Caco-2 (cell line): ENCODE measurements around the gene ADARB2. TPM values are rescaled to one million over a fixed set of nuclear protein-coding genes. Genes with fewer than 3 reads are reported as not detected.
"Not testable (repeated sequence)": the region's sequence is repeated elsewhere in the genome, so short reads cannot be mapped to it uniquely, and the experiment has no call there.

Experiments
- BruUV-seq: library from RNA; stranded (reverse); fragments of 400-500 nt; replicated peaks from 2 replicates; lab custom pipeline; 2021; lab: Mats Ljungman, UMichigan
- CTCF ChIA-PET: fragments of 300-600 bp; sonication (Branson Sonifier 250); formaldehyde crosslinking; loops from one replicate; lab custom pipeline; 2022; ENCODE audit warnings: antibody characterized with exemption; lab: Charles Lee
- POLR2A ChIA-PET: fragments of 300-600 bp; sonication (Branson Sonifier 250); formaldehyde crosslinking; loops from one replicate; lab custom pipeline; 2022; ENCODE audit warnings: antibody characterized with exemption; lab: Charles Lee
- DNase-seq, 2 experiments: peaks; one replicate each; pipeline versions ENCODE4 v3.0.0 to v3.0.0-alpha.2; 2020 to 2022
- H3K27me3 ChIP-seq: replicated peaks from 2 replicates; pipeline ENCODE4 v1.6.0; 2011; ENCODE audit warnings: low read length; ENCODE audit not compliant: control insufficient read depth, insufficient read depth
- H3K36me3 ChIP-seq: 2 replicates; pipeline ENCODE4 v1.5.1; 2011; ENCODE audit warnings: low read length; ENCODE audit not compliant: control insufficient read depth, insufficient read depth
- H3K4me1 ChIP-seq: fragments of 250-450 bp; sonication (Bioruptor Pico); 2 replicates; pipeline ENCODE4 v1.5.1; 2020; ENCODE audit warnings: mild to moderate bottlenecking
- H3K4me3 ChIP-seq: 2 replicates; pipeline ENCODE4 v1.5.1; 2011; ENCODE audit warnings: low read depth, mild to moderate bottlenecking, control low read depth, low read length
- H3K9me3 ChIP-seq: fragments of 250-450 bp; sonication (Bioruptor Pico); 2 replicates; pipeline ENCODE4 v1.5.1; 2020; ENCODE audit warnings: mild to moderate bottlenecking, moderate library complexity
- H3K27ac Mint-ChIP-seq: one replicate; pipeline ENCODE4 v1.8.0; 2022; ENCODE audit warnings: mixed read lengths; ENCODE audit not compliant: unreplicated experiment
- H3K27me3 Mint-ChIP-seq: one replicate; pipeline ENCODE4 v1.8.0; 2022; ENCODE audit warnings: mixed read lengths; ENCODE audit not compliant: insufficient read depth, unreplicated experiment
- H3K36me3 Mint-ChIP-seq: one replicate; pipeline ENCODE4 v1.8.0; 2022; ENCODE audit warnings: mild to moderate bottlenecking, mixed read lengths; ENCODE audit not compliant: insufficient read depth, unreplicated experiment
- H3K4me1 Mint-ChIP-seq: one replicate; pipeline ENCODE4 v1.8.0; 2022; ENCODE audit warnings: low read depth, mixed read lengths; ENCODE audit not compliant: unreplicated experiment
- H3K4me3 Mint-ChIP-seq: one replicate; pipeline ENCODE4 v1.8.0; 2022; ENCODE audit warnings: mild to moderate bottlenecking, moderate library complexity, mixed read lengths; ENCODE audit not compliant: unreplicated experiment
- H3K9me3 Mint-ChIP-seq: one replicate; pipeline ENCODE4 v1.8.0; 2022; ENCODE audit warnings: mixed read lengths; ENCODE audit not compliant: unreplicated experiment
- CTCF ChIP-seq, 2 experiments: fragments of 200-600 bp in 1 of 2; IDR thresholded peaks; 1 replicate in 1 of 2; 2 replicates in 1 of 2; pipeline versions ENCODE4 v1.5.1 to v1.8.0; 2011 to 2022; ENCODE audit warnings: antibody characterized with exemption in 1 of 2, control low read depth in 1 of 2, inconsistent platforms in 1 of 2, low read depth in 1 of 2, low read length in 1 of 2, mild to moderate bottlenecking in 1 of 2, moderate library complexity in 1 of 2; ENCODE audit not compliant: insufficient read depth in 1 of 2, severe bottlenecking in 1 of 2, unreplicated experiment in 1 of 2
- intact Hi-C: fragments of 100-400 bp; cut with micrococcal nuclease; formaldehyde crosslinking; loops from one replicate; pipeline ENCODE4 v1.10.0; 2022; ENCODE audit not compliant: unreplicated experiment
- total RNA-seq: library from RNA; stranded (reverse); gene quantifications from 2 replicates; pipeline ENCODE4 v1.2.3, GENCODE V29; 2022

The ADARB2 gene
- total RNA-seq, 1 experiment from 2014 or later: 0.27 TPM

GRCh38 chr10:1465418-1465911 lies 271.9 kb downstream of the ADARB2 start:
- Histone ChIP-seq H3K36me3 (no peaks in the 10 kb centered on the region), H3K4me1 (peaks cover 5% of the 10 kb centered on the region; the same call in 1 of the 2 replicates), H3K4me3 (no peak overlapping the region), H3K9me3 (no peaks in the 10 kb centered on the region), H3K27me3 (peaks cover 1% of the 10 kb centered on the region; the same call in 1 of the 2 replicates)
- TF ChIP-seq CTCF (IDR thresholded peaks at IDR 0.05; ENCODE audit: insufficient read depth in 1 of 2, low read depth in 1 of 2, low read length in 1 of 2, severe bottlenecking in 1 of 2, unreplicated experiment in 1 of 2): no peak
- no peak overlapping the region for H3K27ac Mint-ChIP-seq
- no peaks in the 10 kb centered on the region for H3K36me3 Mint-ChIP-seq
- DNase-seq: peak in 1 of 2 experiments; percentile 29
- H3K4me3 Mint-ChIP-seq: no peak overlapping the region
- no TSS peak for BruUV-seq
- POLR2A ChIA-PET: no interaction called here
- intact Hi-C loops: no loop called here
- CTCF ChIA-PET: no interaction called here
- H3K9me3 Mint-ChIP-seq: no peaks in the 10 kb centered on the region
- H3K27me3 Mint-ChIP-seq: peaks cover 30% of the 10 kb centered on the region
- H3K4me1 Mint-ChIP-seq: no peaks in the 10 kb centered on the region

- BruUV-seq: no TSS peak
- peaks cover 1% of the 10 kb centered on the region; the same call in 1 of the 2 replicates for H3K27me3 ChIP-seq
- Mint-ChIP-seq H3K4me3 (no peak overlapping the region), H3K27ac (no peak overlapping the region), H3K27me3 (peaks cover 25% of the 10 kb centered on the region), H3K4me1 (no peaks in the 10 kb centered on the region), H3K36me3 (no peaks in the 10 kb centered on the region), H3K9me3 (no peaks in the 10 kb centered on the region)
- ChIA-PET POLR2A (no interaction called here), CTCF (no interaction called here)
- intact Hi-C loops: no loop called here
- no peaks in the 10 kb centered on the region for H3K36me3 ChIP-seq
- TF ChIP-seq CTCF (IDR thresholded peaks at IDR 0.05; ENCODE audit: insufficient read depth in 1 of 2, low read depth in 1 of 2, low read length in 1 of 2, severe bottlenecking in 1 of 2, unreplicated experiment in 1 of 2): no peak
- no peak overlapping the region for H3K4me3 ChIP-seq
- H3K4me1 ChIP-seq: peaks cover 5% of the 10 kb centered on the region; the same call in 1 of the 2 replicates
- no peak for DNase-seq
- H3K9me3 ChIP-seq: no peaks in the 10 kb centered on the region
Observed at GRCh38 chr10:1464881-1465417, 272.4 kb downstream of the ADARB2 start.

GRCh38 chr10:1463971-1464370 lies 273.4 kb downstream of the ADARB2 start:
- H3K27me3 ChIP-seq, H3K4me3 Mint-ChIP-seq, intact Hi-C loops, H3K36me3 ChIP-seq, H3K9me3 ChIP-seq, DNase-seq, H3K4me3 ChIP-seq, CTCF ChIA-PET, H3K9me3 Mint-ChIP-seq, H3K4me1 ChIP-seq, H3K27ac Mint-ChIP-seq, BruUV-seq, H3K4me1 Mint-ChIP-seq, POLR2A ChIA-PET, H3K36me3 Mint-ChIP-seq: not testable (repeated sequence)
- peaks cover 20% of the 10 kb centered on the region for H3K27me3 Mint-ChIP-seq
